ENCODE measurements around the gene C11orf86.

C11orf86 gene

DNA sequence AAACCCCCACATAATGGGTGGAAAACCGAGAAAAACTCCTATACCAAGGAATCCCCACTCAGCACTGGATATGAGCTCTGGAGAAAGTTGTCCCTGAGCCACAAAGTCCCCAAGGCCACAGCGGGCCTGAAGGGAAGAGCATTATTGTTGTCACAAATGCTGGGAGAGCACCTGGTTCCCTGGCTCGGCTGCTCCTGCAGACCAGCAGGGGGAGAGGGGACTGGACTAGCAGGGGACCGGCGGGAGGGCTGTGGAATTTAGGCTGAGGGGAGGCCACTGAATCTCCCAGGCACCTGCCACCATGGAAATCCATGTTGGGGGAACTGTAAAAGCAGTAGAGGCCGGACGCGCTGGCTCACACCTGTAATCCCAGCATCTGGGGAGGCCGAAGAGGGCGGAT, 24.0 kb upstream of the C11orf86 start:
- Histone ChIP-seq H3K4me1 (ENCODE audit: insufficient read depth, low read length, severe bottlenecking) (no peaks in the 10 kb centered on the region), H3K9ac (ENCODE audit: low read length) (no peak overlapping the region), H3K27me3 (ENCODE audit: insufficient read depth, low read length) (no peaks in the 10 kb centered on the region), H3K4me3 (ENCODE audit: low read depth, low read length, poor library complexity, severe bottlenecking) (no peak overlapping the region), H3K27ac (ENCODE audit: low read depth, low read length, poor library complexity, severe bottlenecking) (no peak overlapping the region), H3K9me2 (ENCODE audit: low read depth, low read length) (no peaks in the 10 kb centered on the region), H2AFZ (ENCODE audit: low read length) (no peak overlapping the region), H3K36me3 (ENCODE audit: insufficient read depth, low read length) (no peaks in the 10 kb centered on the region), H3K9me3 (ENCODE audit: low read length) (no peaks in the 10 kb centered on the region), H3F3A (ENCODE audit: insufficient read depth, low read length) (no peaks in the 10 kb centered on the region), H3K4me2 (ENCODE audit: low read length) (no peak overlapping the region), H3K79me2 (ENCODE audit: insufficient read depth, low read length) (no peaks in the 10 kb centered on the region), H4K20me1 (ENCODE audit: insufficient read depth, low read length) (no peaks in the 10 kb centered on the region)
- TF ChIP-seq EZH2 (IDR thresholded peaks at IDR 0.05; ENCODE audit: borderline replicate concordance, low read length) = no peak
- TF ChIP-seq CTCF (IDR thresholded peaks at IDR 0.05; ENCODE audit: low read length) = no peak

DNA sequence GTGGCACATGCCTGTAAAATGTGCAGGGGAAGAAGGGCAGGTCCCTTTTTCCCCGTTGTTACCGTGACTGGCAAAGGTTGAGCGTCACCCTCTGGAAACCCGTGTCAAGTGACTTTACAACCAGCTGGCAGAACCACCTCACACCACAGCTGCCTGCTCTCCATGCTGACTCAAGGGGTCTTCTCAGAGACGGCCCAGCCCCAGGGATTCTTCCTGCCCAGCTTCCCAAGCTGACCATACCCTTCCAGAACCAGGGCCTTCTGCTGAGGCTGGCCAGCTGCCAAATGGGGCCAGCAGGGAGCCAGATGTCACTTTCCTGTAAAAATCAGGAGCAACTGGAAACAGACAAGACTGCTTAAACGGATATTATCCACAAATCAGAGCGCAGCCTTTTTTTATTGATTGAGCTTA, 23.2 kb upstream of the C11orf86 start:
- H3K4me2 ChIP-seq (ENCODE audit: low read length) = no peak overlapping the region
- TF ChIP-seq EZH2 (IDR thresholded peaks at IDR 0.05; ENCODE audit: borderline replicate concordance, low read length) (no peak), CTCF (IDR thresholded peaks at IDR 0.05; ENCODE audit: low read length) (no peak)
- no peaks in the 10 kb centered on the region for H3F3A ChIP-seq (ENCODE audit: insufficient read depth, low read length)
- no peaks in the 10 kb centered on the region for H3K4me1 ChIP-seq (ENCODE audit: insufficient read depth, low read length, severe bottlenecking)
- H3K9me3 ChIP-seq (ENCODE audit: low read length) = no peaks in the 10 kb centered on the region
- no peak overlapping the region for H3K27ac ChIP-seq (ENCODE audit: low read depth, low read length, poor library complexity, severe bottlenecking)
- no peaks in the 10 kb centered on the region for H3K36me3 ChIP-seq (ENCODE audit: insufficient read depth, low read length)
- no peaks in the 10 kb centered on the region for H3K27me3 ChIP-seq (ENCODE audit: insufficient read depth, low read length)
- H3K9me2 ChIP-seq (ENCODE audit: low read depth, low read length) = no peaks in the 10 kb centered on the region
- no peak overlapping the region for H3K9ac ChIP-seq (ENCODE audit: low read length)
- no peaks in the 10 kb centered on the region for H4K20me1 ChIP-seq (ENCODE audit: insufficient read depth, low read length)
- no peaks in the 10 kb centered on the region for H3K79me2 ChIP-seq (ENCODE audit: insufficient read depth, low read length)
- H3K4me3 ChIP-seq (ENCODE audit: low read depth, low read length, poor library complexity, severe bottlenecking) = no peak overlapping the region
- no peak overlapping the region for H2AFZ ChIP-seq (ENCODE audit: low read length)

- Histone ChIP-seq H3K4me3 (ENCODE audit: low read depth, low read length, poor library complexity, severe bottlenecking) (no peak overlapping the region), H3K9me2 (ENCODE audit: low read depth, low read length) (no peaks in the 10 kb centered on the region), H3K27me3 (ENCODE audit: insufficient read depth, low read length) (no peaks in the 10 kb centered on the region), H3K36me3 (ENCODE audit: insufficient read depth, low read length) (no peaks in the 10 kb centered on the region), H3K9me3 (ENCODE audit: low read length) (no peaks in the 10 kb centered on the region), H3K79me2 (ENCODE audit: insufficient read depth, low read length) (no peaks in the 10 kb centered on the region), H3K27ac (ENCODE audit: low read depth, low read length, poor library complexity, severe bottlenecking) (no peak overlapping the region), H3F3A (ENCODE audit: insufficient read depth, low read length) (no peaks in the 10 kb centered on the region), H3K4me1 (ENCODE audit: insufficient read depth, low read length, severe bottlenecking) (no peaks in the 10 kb centered on the region), H3K9ac (ENCODE audit: low read length) (no peak overlapping the region), H3K4me2 (ENCODE audit: low read length) (no peak overlapping the region), H2AFZ (ENCODE audit: low read length) (no peak overlapping the region), H4K20me1 (ENCODE audit: insufficient read depth, low read length) (no peaks in the 10 kb centered on the region)
- TF ChIP-seq CTCF (IDR thresholded peaks at IDR 0.05; ENCODE audit: low read length) = no peak
- TF ChIP-seq EZH2 (IDR thresholded peaks at IDR 0.05; ENCODE audit: borderline replicate concordance, low read length) = no peak
Observed at GRCh38 chr11:66953081-66953833, 21.8 kb upstream of the C11orf86 start.

Data from OCI-LY1 (cell line).